ENCODE measurements around the gene RAB19. TPM values are rescaled to one million over a fixed set of nuclear protein-coding genes. Genes with fewer than 3 reads are reported as not detected.

Gene RAB19
- total and polyA plus RNA-seq, 10 of the 15 experiments (the other 5 are each of a cell fraction or from before 2014, with no cell fraction given): 0.14 to 1.0 (median 0.23) TPM; not detected in 5

- Histone ChIP-seq H3K4me2 (ENCODE audit: control insufficient read depth, insufficient read depth) (no peak overlapping the region), H3K4me1 (ENCODE audit: control insufficient read depth, insufficient read depth, low read length) (no peaks in the 10 kb centered on the region), H2AFZ (ENCODE audit: control insufficient read depth, low read depth, low read length) (no peak overlapping the region), H3K36me3 (ENCODE audit: control insufficient read depth in 2 of 2, insufficient read depth in 2 of 2, low read length in 1 of 2) (no peaks in the 10 kb centered on the region), H3K79me2 (ENCODE audit: control insufficient read depth, insufficient read depth, low read length) (no peaks in the 10 kb centered on the region), H3K9me3 (replicated peaks; ENCODE audit: control insufficient read depth, insufficient read depth, low read length) (no peaks in the 10 kb centered on the region), H3K27ac (ENCODE audit: control insufficient read depth, insufficient read depth) (no peak overlapping the region), H3K9ac (ENCODE audit: control insufficient read depth, insufficient read depth, low read length) (no peak overlapping the region), H3K4me3 (no peak overlapping the region), H3K27me3 (replicated peaks in 1 of 2; ENCODE audit: control insufficient read depth in 2 of 2, insufficient read depth in 2 of 2, low read length in 1 of 2) (no peaks in the 10 kb centered on the region), H4K20me1 (ENCODE audit: control insufficient read depth, insufficient read depth) (no peaks in the 10 kb centered on the region)
- BruUV-seq (replicated peaks): no TSS peak
- no peak for ATAC-seq
- SMC1A ChIA-PET (ENCODE audit: uncharacterized antibody, unreplicated experiment): no interaction called here
- RAD21 ChIA-PET (ENCODE audit: unreplicated experiment): no interaction called here
- intact Hi-C loops (cut with micrococcal nuclease; ENCODE audit: unreplicated experiment): no loop called here
- TF ChIP-seq ESRRA (IDR thresholded peaks at IDR 0.05; ENCODE audit: low read length) (no peak), POU2F2 (IDR thresholded peaks at IDR 0.05; ENCODE audit: borderline replicate concordance, low read depth, low read length) (no peak), DPF2 (IDR thresholded peaks at IDR 0.05) (no peak), IRF4 (IDR thresholded peaks at IDR 0.05; ENCODE audit: low read depth, low read length) (no peak), ZZZ3 (IDR thresholded peaks at IDR 0.05; ENCODE audit: control insufficient read depth, insufficient read length, low read depth) (no peak), JUND (IDR thresholded peaks at IDR 0.05; ENCODE audit: low read depth, low read length) (no peak), REST (IDR thresholded peaks at IDR 0.05; ENCODE audit: low read depth, low read length) (no peak)
- POLR2A ChIA-PET: no interaction called here
- WGBS (ENCODE audit: insufficient coverage, insufficient replicate concordance, low lambda C conversion rate, missing lambda C conversion rate): 73% methylated on average over 6 of the region's 6 CpGs
- in situ Hi-C loops (cut with MboI): no loop called here
- CTCF ChIA-PET: no interaction called here
- no peak for FAIRE-seq
- DNase-seq (ENCODE audit: low read depth, low spot score): no peak
These were observed 22.3 kb downstream of the RAB19 start for GRCh38 chr7:140426130-140426529.
